Suprapubic skin (tissue), 4 donors: ENCODE results near the gene XBP1.

Experiments
- EP300 ChIP-seq: sonication (generic); formaldehyde crosslinking; IDR thresholded peaks from one replicate; pipeline ENCODE4 v1.6.1; 2017; ENCODE audit warnings: antibody characterized with exemption
- POLR2AphosphoS5 ChIP-seq, 3 donors: sonication (generic); formaldehyde crosslinking; IDR thresholded peaks; one replicate each; pipeline ENCODE4 v1.6.1; 2017; ENCODE audit warnings: antibody characterized with exemption in 3 of 3

GRCh38 chr22:28750471-28750881 lies 49.9 kb downstream of the XBP1 start:
- TF ChIP-seq EP300 (no peak), POLR2AphosphoS5 (IDR thresholded peaks at IDR 0.05) (no peak)
